Activated CD8-positive, alpha-beta memory T cell treated with anti-CD3 and anti-CD28 coated beads, Interleukin-2, amount 50 U/mL, for 4 hours (primary cell): ENCODE data around the gene LAPTM4A.
"Not testable (repeated sequence)": the region's sequence is repeated elsewhere in the genome, so short reads cannot be mapped to it uniquely, and the experiment has no call there.

ENCODE experiments used
- DNase-seq: peaks from one replicate; pipeline ENCODE4 v3.0.0-alpha.2; 2020

LAPTM4A gene

GRCh38 chr2:20051532-20052228 is at the start of gene LAPTM4A:
Gene LAPTM4A, minus strand, starts transcription at chr2:20051628. Its CDS starts 108 bp downstream, at chr2:20051520.
- peak; percentile 96 for DNase-seq

GRCh38 chr2:20100711-20101110 is 49.3 kb upstream of the LAPTM4A start:
- no peak for DNase-seq

DNA sequence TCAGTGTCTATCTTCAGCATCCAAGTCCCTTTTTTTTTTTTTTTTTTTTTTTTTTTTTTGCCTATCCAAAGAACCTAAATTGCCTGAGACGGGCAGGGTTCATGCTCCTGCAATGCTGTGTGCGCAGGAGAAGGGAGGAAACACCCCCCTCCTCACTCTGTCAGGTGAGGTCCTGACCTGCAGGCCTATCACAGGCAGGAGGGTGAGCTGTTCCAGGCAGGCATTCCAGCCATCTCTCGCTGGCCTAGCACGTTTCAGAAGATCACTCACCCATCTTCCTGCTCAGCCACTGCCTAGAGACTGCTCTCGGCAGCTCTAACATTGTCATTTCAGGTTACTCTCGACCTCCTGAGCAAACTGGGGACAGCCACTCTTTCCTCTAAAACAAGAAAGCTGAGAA is 48.4 kb upstream of the LAPTM4A start:
- DNase-seq = no peak

DNA sequence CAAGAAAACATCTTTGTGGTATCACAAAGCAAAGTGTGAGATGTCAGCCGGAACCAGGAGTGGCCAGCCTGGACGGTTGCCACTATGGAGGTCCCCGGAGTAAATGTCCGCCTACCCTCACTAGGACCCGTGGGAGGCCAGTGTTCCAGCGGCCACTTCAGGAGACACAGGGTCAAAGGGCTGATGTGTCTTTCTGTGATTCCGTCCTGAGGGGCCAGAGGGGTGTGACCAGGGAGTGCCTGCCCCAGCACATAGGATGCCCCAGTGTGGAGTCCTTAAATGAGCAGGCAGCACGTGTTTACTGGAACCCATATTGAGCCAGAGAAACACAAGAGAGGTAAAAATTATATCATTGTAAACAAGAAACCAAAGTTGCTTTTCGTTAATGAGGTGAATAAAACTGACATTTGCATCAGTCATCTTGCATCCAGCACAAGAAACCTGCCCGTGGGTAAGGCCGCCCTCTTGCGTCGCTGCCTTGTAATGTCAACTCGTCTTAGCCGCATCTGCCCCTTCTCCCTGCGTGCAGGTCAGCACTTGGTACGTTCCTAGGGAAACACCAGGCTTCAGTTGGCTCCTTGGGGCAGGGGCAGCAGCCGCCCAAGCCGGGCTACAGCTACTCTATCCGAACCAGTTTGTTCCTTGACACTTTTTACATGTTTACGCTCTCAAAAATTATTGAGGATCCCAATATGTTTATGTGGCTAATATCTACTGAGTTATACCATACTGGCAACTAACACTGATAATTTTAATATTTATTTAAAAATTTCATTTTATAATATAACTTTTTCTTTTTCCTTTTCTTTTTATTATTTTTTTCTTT is 46.7 kb upstream of the LAPTM4A start:
- peak; percentile 70 for DNase-seq

- no peak for DNase-seq
Measured at GRCh38 chr2:20095469-20095868, 44.0 kb upstream of the LAPTM4A start.

- no peak for DNase-seq
Measured at GRCh38 chr2:20094955-20095354, 43.5 kb upstream of the LAPTM4A start.

DNA sequence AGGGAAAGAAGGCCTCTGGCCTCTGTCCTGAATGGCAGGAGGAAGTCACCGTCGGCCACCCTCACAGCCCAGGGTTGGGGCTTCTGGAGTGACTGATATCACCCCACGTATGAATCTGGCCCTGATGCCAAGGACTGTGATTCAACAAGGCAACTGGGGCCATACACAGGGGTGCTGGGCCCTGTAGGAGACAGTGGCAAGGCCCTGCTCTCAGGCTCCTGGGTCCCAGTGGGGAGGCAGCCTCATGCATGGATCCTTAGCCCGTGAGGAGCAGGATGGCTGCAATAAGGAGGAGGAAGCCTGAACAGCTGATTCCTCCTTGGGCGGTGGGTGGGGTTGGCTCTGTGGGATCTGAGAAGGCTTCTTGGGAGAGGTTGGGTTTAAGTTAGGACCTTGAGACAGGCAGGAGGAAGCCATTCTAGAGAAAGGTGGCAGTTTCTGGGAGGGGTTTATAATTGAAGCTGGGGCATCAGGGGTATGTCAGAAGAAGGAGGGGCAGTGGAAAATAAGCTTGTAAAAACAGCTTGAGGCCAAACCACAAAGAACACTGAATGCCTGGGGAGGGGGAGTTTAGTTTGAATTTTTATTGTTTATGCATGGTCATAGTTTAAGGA is 42.8 kb upstream of the LAPTM4A start:
- DNase-seq = no peak

- DNase-seq = no peak
Measured at GRCh38 chr2:20093263-20094141, 42.1 kb upstream of the LAPTM4A start.

- DNase-seq = no peak
Measured at GRCh38 chr2:20092901-20093235, 41.4 kb upstream of the LAPTM4A start.

DNA sequence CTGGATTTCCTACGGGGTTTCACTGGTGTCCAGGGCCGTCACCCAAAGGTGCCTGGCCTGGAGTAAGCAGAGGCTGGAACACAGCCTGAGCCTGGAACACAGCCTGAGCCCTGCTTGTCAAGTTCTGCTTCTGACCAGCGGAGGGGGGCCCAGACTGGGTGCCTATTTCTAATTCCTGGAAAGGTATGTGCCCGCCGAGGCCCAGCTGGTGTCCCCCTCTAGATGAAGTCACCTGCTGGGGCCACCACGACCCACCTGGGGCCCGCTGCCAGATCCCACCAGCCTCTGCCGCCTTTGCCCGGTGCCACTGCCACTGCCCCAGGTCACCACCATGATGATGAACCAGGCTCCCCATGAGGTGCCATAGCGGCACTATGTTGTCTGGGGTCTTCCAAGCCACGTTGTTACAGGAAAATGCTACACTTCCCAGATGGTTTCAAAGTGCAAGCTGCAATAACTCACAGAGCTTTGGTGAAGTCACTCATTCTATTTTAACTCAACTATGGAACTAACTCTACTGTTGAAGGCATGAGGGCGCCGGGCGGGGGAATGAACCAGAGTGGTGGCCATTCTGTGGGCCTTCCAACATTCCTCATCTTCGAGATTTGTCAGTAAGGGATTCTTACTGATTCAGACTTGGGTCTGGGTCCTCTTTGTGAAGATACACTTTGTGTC is 40.9 kb upstream of the LAPTM4A start:
- DNase-seq = no peak

GRCh38 chr2:20091305-20091991 is 40.0 kb upstream of the LAPTM4A start:
- no peak for DNase-seq

- DNase-seq = no peak
Measured at GRCh38 chr2:20089715-20090464, 38.5 kb upstream of the LAPTM4A start.

GRCh38 chr2:20085909-20086308 is 34.5 kb upstream of the LAPTM4A start:
- not testable (repeated sequence) for DNase-seq

DNA sequence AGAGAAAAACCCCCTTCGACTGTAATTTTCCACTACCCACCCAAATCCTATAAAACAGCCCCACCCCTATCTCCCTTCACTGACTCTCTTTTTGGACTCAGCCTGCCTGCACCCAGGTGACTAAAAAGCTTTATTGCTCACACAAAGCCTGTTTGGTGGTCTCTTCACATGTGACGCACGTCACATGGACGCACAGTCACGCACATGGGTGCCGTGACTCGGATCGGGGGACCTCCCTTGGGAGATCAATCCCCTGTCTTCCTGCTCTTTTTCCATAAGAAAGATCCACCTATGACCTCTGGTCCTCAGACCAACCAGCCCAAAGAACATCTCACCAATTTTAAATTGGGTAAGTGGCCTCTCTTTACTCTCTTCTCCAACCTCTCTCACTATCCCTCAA is 31.4 kb upstream of the LAPTM4A start:
- DNase-seq = not testable (repeated sequence)

GRCh38 chr2:20081841-20082240 is 30.4 kb upstream of the LAPTM4A start:
- DNase-seq = no peak

DNA sequence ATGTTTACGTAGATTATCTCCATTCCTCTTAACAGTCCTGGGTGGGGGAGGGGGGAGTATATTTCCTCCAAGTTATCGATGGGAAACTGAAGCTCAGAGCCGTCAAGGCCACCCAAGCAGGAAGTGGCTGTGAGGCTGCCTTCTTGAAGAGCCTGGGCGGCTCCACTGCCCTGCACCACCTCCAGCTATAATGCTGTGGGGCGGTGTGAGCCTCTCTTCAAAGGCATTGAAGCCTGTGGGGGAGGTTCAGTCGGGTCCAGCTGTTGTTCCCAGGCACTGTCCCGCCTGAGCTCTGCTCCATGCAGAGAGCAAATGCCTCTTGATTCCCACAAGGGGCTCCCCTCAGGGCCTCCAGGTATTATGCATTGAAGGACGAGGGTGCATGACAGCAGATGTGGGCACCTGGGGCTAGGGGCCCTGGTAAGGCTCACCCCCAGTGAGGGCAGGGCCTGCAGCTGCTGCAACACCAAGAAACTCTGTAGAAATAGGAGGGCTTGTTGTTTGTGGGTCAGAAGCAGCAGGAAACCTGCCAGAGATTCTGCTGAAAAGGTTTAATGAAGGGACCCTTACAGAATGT is 29.5 kb upstream of the LAPTM4A start:
- no peak for DNase-seq

GRCh38 chr2:20080428-20080827 is 29.0 kb upstream of the LAPTM4A start:
- no peak for DNase-seq

- no peak for DNase-seq
Measured at GRCh38 chr2:20079546-20080115, 28.2 kb upstream of the LAPTM4A start.

DNA sequence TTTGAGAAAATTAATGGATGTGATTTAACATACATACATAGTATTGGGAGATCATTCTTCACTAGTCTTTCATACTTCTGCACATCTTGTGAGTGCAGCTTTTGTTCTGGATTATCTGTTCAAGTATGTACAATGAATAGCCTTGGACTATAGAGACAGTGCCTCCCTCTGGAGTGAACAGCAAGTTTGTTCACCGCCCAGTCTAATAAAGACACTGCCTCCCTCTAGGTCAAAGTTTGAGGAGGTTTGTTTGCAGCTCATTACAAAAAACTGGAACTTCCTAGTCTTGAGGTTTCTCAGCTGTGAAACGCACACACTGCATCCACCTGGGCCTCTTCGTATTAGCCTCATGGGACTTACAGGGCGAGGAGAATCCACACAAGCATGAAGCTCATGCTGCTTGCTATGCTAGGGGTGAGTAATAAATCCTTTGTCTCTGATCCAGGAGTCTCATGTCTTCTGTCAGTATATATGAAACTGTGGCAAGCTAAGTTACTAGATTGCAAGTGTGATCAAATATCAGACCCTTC is 26.0 kb upstream of the LAPTM4A start:
- DNase-seq = no peak

DNA sequence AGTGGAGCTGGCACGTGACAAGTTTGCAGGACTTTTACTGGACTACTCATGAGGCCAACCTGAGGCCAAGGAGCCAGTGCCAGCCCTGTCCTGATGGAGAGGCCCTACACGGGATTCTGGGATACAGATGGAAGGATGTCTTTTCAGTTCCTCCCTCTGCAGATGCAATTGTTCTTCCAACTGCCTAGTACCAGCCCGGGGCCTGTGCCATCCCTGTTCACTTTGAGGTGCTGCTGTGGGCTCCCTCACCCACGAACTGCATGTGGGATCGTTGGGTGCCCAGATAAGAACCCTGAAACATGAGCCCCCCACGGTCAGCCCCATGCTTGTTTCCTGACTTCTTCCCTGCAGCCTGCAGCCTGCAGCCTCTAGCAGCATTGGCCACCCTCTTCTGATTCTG is 25.3 kb upstream of the LAPTM4A start:
- no peak for DNase-seq
